AG04450 (cell line): ENCODE measurements around the gene DARS1. TPM values are rescaled to one million over a fixed set of nuclear protein-coding genes. Genes with fewer than 3 reads are reported as not detected.

Experiments
- CTCF ChIA-PET: fragments of 300-600, 350-600 bp; formaldehyde crosslinking; extraction: SDS; loops from one replicate; lab custom pipeline; 2022; ENCODE audit warnings: antibody characterized with exemption, inconsistent platforms; lab: Charles Lee
- POLR2A ChIA-PET: fragments of 350-600 bp; formaldehyde crosslinking; extraction: SDS; loops from one replicate; lab custom pipeline; 2021; ENCODE audit warnings: antibody characterized with exemption, inconsistent platforms; lab: Yijun Ruan, JAX
- DNase-seq: peaks from one replicate; pipeline ENCODE4 v3.0.0-alpha.2; 2011; ENCODE audit warnings: low read depth, low spot score
- H3K27ac ChIP-seq: one replicate; pipeline ENCODE4 v1.5.1; 2012; ENCODE audit warnings: low read depth, low read length, control low read depth
- H3K27me3 ChIP-seq: one replicate; pipeline ENCODE4 v1.6.0; 2012; ENCODE audit warnings: low read length; ENCODE audit not compliant: control insufficient read depth, insufficient read depth
- H3K4me3 ChIP-seq: 2 replicates; pipeline ENCODE4 v1.5.1; 2011; ENCODE audit warnings: mild to moderate bottlenecking, low read depth, low read length, control low read depth
- H3K9me3 ChIP-seq: 2 replicates; pipeline ENCODE4 v1.5.1; 2012; ENCODE audit warnings: low read length; ENCODE audit not compliant: control insufficient read depth, insufficient read depth
- CTCF ChIP-seq: IDR thresholded peaks from 2 replicates; pipeline ENCODE4 v1.5.1; 2011; ENCODE audit warnings: low read depth, low read length, control low read depth, inconsistent platforms
- polyA plus RNA-seq: library from polyadenylated mRNA; depleted of rRNA; stranded (reverse); fragments of >200 nt; gene quantifications from 2 replicates; pipeline ENCODE4 v1.2.3, GENCODE V29; 2011

DARS1 gene
- polyA plus RNA-seq, 1 experiment, result 91.6 TPM

GRCh38 chr2:135914485-135914884 is 70.9 kb downstream of the DARS1 start:
- no peak for TF ChIP-seq CTCF
- POLR2A ChIA-PET, result no interaction called here
- Histone ChIP-seq H3K27me3 (no peaks in the 10 kb centered on the region), H3K9me3 (no peaks in the 10 kb centered on the region), H3K27ac (no peak overlapping the region), H3K4me3 (no peak overlapping the region)
- CTCF ChIA-PET, result interaction anchor here (0.6 to 2.4 kb wide), 55 partner anchors 8 to 1925 kb away, joined by 3 to 31 read pairs (median 4); no protein-coding TSS in a partner anchor
- DNase-seq, result no peak

GRCh38 chr2:135913727-135914365 is 71.6 kb downstream of the DARS1 start:
- Histone ChIP-seq H3K9me3 (no peaks in the 10 kb centered on the region), H3K27ac (no peak overlapping the region), H3K4me3 (no peak overlapping the region), H3K27me3 (no peaks in the 10 kb centered on the region)
- CTCF ChIA-PET, result interaction anchor here (0.6 to 2.4 kb wide), 77 partner anchors 8 to 1925 kb away, joined by 3 to 31 read pairs (median 4); partner anchors contain the start of gene MAP3K19
- POLR2A ChIA-PET, result interaction anchor here (0.7 kb wide), 1 partner anchor 471 kb away, joined by 3 read pairs; no protein-coding TSS in a partner anchor
- TF ChIP-seq CTCF, result peak; percentile 76
- DNase-seq, result no peak

GRCh38 chr2:135909976-135910375 is 75.5 kb downstream of the DARS1 start:
- CTCF ChIA-PET, result no interaction called here
- H3K9me3 ChIP-seq, result no peaks in the 10 kb centered on the region
- TF ChIP-seq CTCF, result no peak
- H3K27ac ChIP-seq, result no peak overlapping the region
- no peak for DNase-seq
- POLR2A ChIA-PET, result no interaction called here
- no peak overlapping the region for H3K4me3 ChIP-seq
- H3K27me3 ChIP-seq, result no peaks in the 10 kb centered on the region

GRCh38 chr2:135905679-135906078 is 79.7 kb downstream of the DARS1 start:
- CTCF ChIA-PET, result interaction anchor here (1.0 kb wide), 1 partner anchor 8 kb away, joined by 3 read pairs; no protein-coding TSS in a partner anchor
- H3K9me3 ChIP-seq, result no peaks in the 10 kb centered on the region
- TF ChIP-seq CTCF, result no peak
- no peaks in the 10 kb centered on the region for H3K27me3 ChIP-seq
- no peak overlapping the region for H3K4me3 ChIP-seq
- no peak overlapping the region for H3K27ac ChIP-seq
- no peak for DNase-seq
- POLR2A ChIA-PET, result no interaction called here

- no peaks in the 10 kb centered on the region for H3K9me3 ChIP-seq
- DNase-seq, result no peak
- no peak overlapping the region for H3K27ac ChIP-seq
- ChIA-PET CTCF (interaction anchor here (0.6 to 1.4 kb wide), 2 partner anchors 10 to 18 kb away, joined by 4 to 23 read pairs; no protein-coding TSS in a partner anchor), POLR2A (no interaction called here)
- H3K4me3 ChIP-seq, result no peak overlapping the region
- TF ChIP-seq CTCF, result no peak
- no peaks in the 10 kb centered on the region for H3K27me3 ChIP-seq
Observed at GRCh38 chr2:135904341-135904989, 81.0 kb downstream of the DARS1 start.
